Right ventricle myocardium superior (tissue), 1 donor: ENCODE results near the gene COA6. TPM values are rescaled to one million over a fixed set of nuclear protein-coding genes. Genes with fewer than 3 reads are reported as not detected.

ENCODE experiments used
- ATAC-seq: fragments of 200-7000 bp; cut with Tn5 transposase; one replicate; pipeline ENCODE4 v1.9.1; 2020; ENCODE audit warnings: mild to moderate bottlenecking; ENCODE audit not compliant: poor library complexity
- DNase-seq: peaks from one replicate; pipeline ENCODE4 v3.0.0-alpha.2; 2020
- intact Hi-C: fragments of 100-400 bp; cut with DNase I; formaldehyde crosslinking; loops from one replicate; pipeline ENCODE4 v1.11.2; 2022
- total RNA-seq: library from RNA; stranded (reverse); fragmentation: NEBNext Ultra II Directional; extraction: Animal tissue kit (Norgen Biotek cat#: 25700); gene quantifications from one replicate; pipeline ENCODE4 v1.2.1, GENCODE V29; 2021
- donor health status: DM: no; HTN: yes; CAD: no; lungs with severe emphysema.

Gene COA6
- total RNA-seq, 1 donor from 2014 or later: 42.0 TPM

GRCh38 chr1:234400773-234401172 lies 27.5 kb downstream of the COA6 start:
- intact Hi-C loops: no loop called here
- DNase-seq (no peak), ATAC-seq (no peak)

- DNase-seq (no peak), ATAC-seq (no peak)
- intact Hi-C loops: no loop called here
Measured at GRCh38 chr1:234401658-234402057, 28.4 kb downstream of the COA6 start.

GRCh38 chr1:234402939-234403338 lies 29.7 kb downstream of the COA6 start:
- ATAC-seq (no peak), DNase-seq (no peak)
- intact Hi-C loops: no loop called here

GRCh38 chr1:234405676-234406075 lies 32.4 kb downstream of the COA6 start:
- intact Hi-C loops: no loop called here
- DNase-seq (no peak), ATAC-seq (no peak)

- intact Hi-C loops: no loop called here
Measured at GRCh38 chr1:234406871-234407270, 33.6 kb downstream of the COA6 start.

GRCh38 chr1:234408757-234409156 lies 35.5 kb downstream of the COA6 start:
- intact Hi-C loops: no loop called here
- no peak for ATAC-seq
- no peak for DNase-seq

More at GRCh38 chr1:234406871-234407270, 33.6 kb downstream of the COA6 start:
- ATAC-seq (no peak), DNase-seq (no peak)

- intact Hi-C loops: no loop called here
- no peak for ATAC-seq
- DNase-seq: no peak
Measured at GRCh38 chr1:234409328-234409727, 36.1 kb downstream of the COA6 start.

GRCh38 chr1:234412830-234413229 lies 39.6 kb downstream of the COA6 start:
- no peak for ATAC-seq
- no peak for DNase-seq
- intact Hi-C loops: no loop called here

- DNase-seq: no peak
- no peak for ATAC-seq
- intact Hi-C loops: no loop called here
Measured at GRCh38 chr1:234413485-234413884, 40.2 kb downstream of the COA6 start.

- intact Hi-C loops: no loop called here
- DNase-seq (no peak), ATAC-seq (no peak)
Measured at GRCh38 chr1:234413990-234414389, 40.7 kb downstream of the COA6 start.

- DNase-seq: no peak
- intact Hi-C loops: no loop called here
- no peak for ATAC-seq
Measured at GRCh38 chr1:234427950-234428646, 54.8 kb downstream of the COA6 start.

GRCh38 chr1:234429434-234429806 lies 56.2 kb downstream of the COA6 start:
- intact Hi-C loops: no loop called here
- ATAC-seq: no peak

GRCh38 chr1:234430691-234431090 lies 57.4 kb downstream of the COA6 start:
- DNase-seq (no peak), ATAC-seq (no peak)
- intact Hi-C loops: no loop called here

More at GRCh38 chr1:234429434-234429806, 56.2 kb downstream of the COA6 start:
- DNase-seq: no peak

GRCh38 chr1:234431255-234431654 lies 58.0 kb downstream of the COA6 start:
- intact Hi-C loops: no loop called here
- no peak for ATAC-seq

GRCh38 chr1:234433563-234434285 lies 60.5 kb downstream of the COA6 start:
- ATAC-seq (no peak), DNase-seq (no peak)
- intact Hi-C loops: no loop called here

More at GRCh38 chr1:234431255-234431654, 58.0 kb downstream of the COA6 start:
- no peak for DNase-seq

Other genes starting within 250 kb of the COA6 start
- gene TARBP1, start 105.7 kb downstream of the COA6 start, total RNA-seq: 9.2 TPM
- gene IRF2BP2, start 236.7 kb downstream of the COA6 start, total RNA-seq: 119 TPM